Testis (tissue), 2 donors: Measurements from ENCODE around the gene TRAPPC12.

ENCODE experiments used
- POLR2A ChIP-seq: fragments of 450-650 bp; IDR thresholded peaks from one replicate; pipeline ENCODE4 v1.6.1; 2017; ENCODE audit warnings: antibody characterized with exemption, mild to moderate bottlenecking, moderate library complexity
- TF ChIP-seq, protein P1 (sequence below), 3 experiments: fragments of 450-650 bp in 2 of 3; fragments of 200-600 bp in 1 of 3; sonication (generic) in 1 of 3; IDR thresholded peaks; one replicate each; pipeline ENCODE4 v1.5.1; 2016 to 2019; ENCODE audit warnings: antibody characterized with exemption in 3 of 3, mild to moderate bottlenecking in 2 of 3, moderate library complexity in 1 of 3

- TF ChIP-seq, protein P1, sequence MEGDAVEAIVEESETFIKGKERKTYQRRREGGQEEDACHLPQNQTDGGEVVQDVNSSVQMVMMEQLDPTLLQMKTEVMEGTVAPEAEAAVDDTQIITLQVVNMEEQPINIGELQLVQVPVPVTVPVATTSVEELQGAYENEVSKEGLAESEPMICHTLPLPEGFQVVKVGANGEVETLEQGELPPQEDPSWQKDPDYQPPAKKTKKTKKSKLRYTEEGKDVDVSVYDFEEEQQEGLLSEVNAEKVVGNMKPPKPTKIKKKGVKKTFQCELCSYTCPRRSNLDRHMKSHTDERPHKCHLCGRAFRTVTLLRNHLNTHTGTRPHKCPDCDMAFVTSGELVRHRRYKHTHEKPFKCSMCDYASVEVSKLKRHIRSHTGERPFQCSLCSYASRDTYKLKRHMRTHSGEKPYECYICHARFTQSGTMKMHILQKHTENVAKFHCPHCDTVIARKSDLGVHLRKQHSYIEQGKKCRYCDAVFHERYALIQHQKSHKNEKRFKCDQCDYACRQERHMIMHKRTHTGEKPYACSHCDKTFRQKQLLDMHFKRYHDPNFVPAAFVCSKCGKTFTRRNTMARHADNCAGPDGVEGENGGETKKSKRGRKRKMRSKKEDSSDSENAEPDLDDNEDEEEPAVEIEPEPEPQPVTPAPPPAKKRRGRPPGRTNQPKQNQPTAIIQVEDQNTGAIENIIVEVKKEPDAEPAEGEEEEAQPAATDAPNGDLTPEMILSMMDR (IDR thresholded peaks at IDR 0.05): no peak
- no peak for TF ChIP-seq POLR2A
Observed at GRCh38 chr2:3470856-3471737, 91.6 kb downstream of the TRAPPC12 start.
